HUES64 (cell line): Measurements from ENCODE around the gene CDKAL1.

Source experiments
- H3K27ac ChIP-seq: 2 replicates; pipeline ENCODE4 v1.7.0; 2013; ENCODE audit warnings: low read depth, low read length, inconsistent platforms
- H3K27me3 ChIP-seq: 2 replicates; pipeline ENCODE4 v1.6.1; 2013; ENCODE audit warnings: mild to moderate bottlenecking, low read length; ENCODE audit not compliant: insufficient read depth
- H3K36me3 ChIP-seq: 2 replicates; pipeline ENCODE4 v1.6.1; 2013; ENCODE audit warnings: mild to moderate bottlenecking, low read length; ENCODE audit not compliant: insufficient read depth
- H3K4me1 ChIP-seq: 2 replicates; pipeline ENCODE4 v1.6.1; 2013; ENCODE audit warnings: mild to moderate bottlenecking, low read length, moderate library complexity; ENCODE audit not compliant: insufficient read depth
- H3K4me3 ChIP-seq: 2 replicates; pipeline ENCODE4 v1.5.1; 2013; ENCODE audit warnings: mild to moderate bottlenecking, low read length, moderate library complexity
- H3K9ac ChIP-seq: 2 replicates; pipeline ENCODE4 v1.6.1; 2013; ENCODE audit warnings: mild to moderate bottlenecking, low read depth, low read length
- H3K9me3 ChIP-seq: 2 replicates; pipeline ENCODE4 v1.6.1; 2013; ENCODE audit warnings: low read depth, low read length; ENCODE audit not compliant: insufficient read depth
- WGBS: fragments of 150-250, 120-280 bp; methylation state at CpG from one replicate; pipeline ENCODE4 v1.1.7; 2013; ENCODE audit warnings: missing lambda C conversion rate; 5-methylcytosine and 5-hydroxymethylcytosine counted together

The CDKAL1 gene

DNA sequence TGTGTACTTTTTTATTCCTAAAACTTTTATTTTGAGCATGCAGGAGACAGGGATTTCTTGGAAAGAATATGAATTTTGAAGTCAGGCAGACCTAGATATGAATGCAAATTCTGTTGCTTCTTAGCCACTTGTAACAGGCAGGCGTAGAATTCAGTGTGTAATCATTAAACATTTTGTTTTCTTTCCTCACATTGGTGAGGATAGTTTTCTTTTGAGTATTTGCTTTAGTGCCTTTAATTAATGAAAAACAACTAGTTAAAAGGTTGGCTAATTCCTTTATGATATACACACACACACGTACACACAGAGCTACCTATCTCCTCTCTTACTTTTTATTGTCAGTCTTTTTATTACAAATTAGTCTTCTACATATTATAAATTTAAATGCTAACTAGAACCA lies 342.3 kb downstream of the CDKAL1 start:
- Histone ChIP-seq H3K9me3 (no peaks in the 10 kb centered on the region), H3K36me3 (no peaks in the 10 kb centered on the region), H3K4me1 (peaks cover 80% of the 10 kb centered on the region), H3K27me3 (no peaks in the 10 kb centered on the region), H3K9ac (no peak overlapping the region), H3K4me3 (no peak overlapping the region), H3K27ac (no peak overlapping the region)
- WGBS = 100% methylated on average over 1 of the region's 2 CpGs

DNA sequence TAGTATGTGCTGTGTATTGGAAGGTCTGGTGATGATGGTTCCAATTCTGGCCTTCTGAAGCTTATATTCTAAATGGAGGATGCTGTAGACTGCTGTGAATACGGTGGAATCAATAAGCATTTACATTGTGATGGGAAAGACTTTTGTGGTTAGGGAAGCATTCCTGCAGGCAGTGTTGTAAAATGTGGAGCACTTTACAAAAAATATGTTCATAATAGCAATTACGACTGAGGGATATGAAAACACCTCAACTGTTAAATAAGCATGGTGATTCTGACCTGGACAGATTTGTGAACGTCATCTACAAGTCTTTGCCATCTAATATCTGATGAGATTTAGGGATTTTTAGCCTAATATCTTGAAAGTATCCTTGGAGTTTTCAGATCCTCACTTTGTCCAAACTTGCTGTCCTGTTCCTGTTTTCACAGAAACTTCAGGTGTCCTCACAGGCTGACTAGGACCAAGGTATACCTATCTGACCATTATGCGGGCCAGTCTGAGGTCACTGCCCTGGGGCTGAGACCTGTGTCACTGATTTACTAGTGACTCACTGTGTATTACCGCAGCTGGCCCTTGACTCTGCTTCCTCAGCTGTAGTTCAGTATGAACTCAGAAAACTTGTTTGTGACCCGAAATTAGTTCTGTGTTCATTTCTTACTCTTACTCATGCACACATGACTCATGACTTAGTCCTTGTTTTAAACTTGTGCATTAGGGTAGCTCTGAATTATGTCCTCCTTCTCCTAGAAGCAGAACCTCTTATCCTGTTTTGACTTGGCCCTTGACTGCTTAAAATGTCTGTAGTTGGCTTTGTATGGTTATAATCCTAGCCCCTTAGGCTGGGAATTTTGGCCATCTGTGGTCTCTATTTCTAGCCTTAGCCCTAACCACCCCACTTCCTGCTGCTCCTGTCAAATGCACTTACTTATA lies 343.0 kb downstream of the CDKAL1 start:
- Histone ChIP-seq H3K9ac (no peak overlapping the region), H3K27me3 (no peaks in the 10 kb centered on the region), H3K4me3 (no peak overlapping the region), H3K36me3 (no peaks in the 10 kb centered on the region), H3K4me1 (peaks cover 79% of the 10 kb centered on the region), H3K27ac (no peak overlapping the region; the same call in 1 of the 2 replicates), H3K9me3 (no peaks in the 10 kb centered on the region)
- 82% methylated on average over 6 of the region's 6 CpGs for WGBS

DNA sequence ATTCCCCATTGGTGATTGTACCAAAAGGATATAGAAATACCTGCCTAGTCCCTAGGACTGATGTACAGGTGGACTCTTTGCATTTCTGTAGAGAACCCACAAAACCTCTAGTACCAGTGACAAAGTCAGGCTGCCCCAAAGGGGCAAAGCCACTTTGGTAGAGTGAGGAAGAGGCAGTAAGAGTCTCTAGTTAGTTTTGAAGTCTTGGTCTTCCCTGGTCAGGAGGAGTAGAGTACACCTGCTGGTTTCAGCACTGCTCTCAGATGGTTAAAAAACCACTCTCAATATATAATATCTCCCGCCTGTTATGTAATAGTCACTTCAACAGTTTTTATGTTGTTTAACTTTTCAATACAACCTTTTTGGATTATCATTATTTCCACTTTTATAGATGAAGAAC lies 344.9 kb downstream of the CDKAL1 start:
- 71% methylated on average over 1 of the region's 1 CpG for WGBS
- no peak overlapping the region for H3K27ac ChIP-seq
- H3K4me1 ChIP-seq = peaks cover 61% of the 10 kb centered on the region
- H3K9me3 ChIP-seq = no peaks in the 10 kb centered on the region
- H3K36me3 ChIP-seq = no peaks in the 10 kb centered on the region
- no peak overlapping the region for H3K4me3 ChIP-seq
- no peaks in the 10 kb centered on the region for H3K27me3 ChIP-seq
- H3K9ac ChIP-seq = no peak overlapping the region

- Histone ChIP-seq H3K9ac (no peak overlapping the region), H3K27ac (no peak overlapping the region), H3K4me1 (peaks cover 58% of the 10 kb centered on the region), H3K27me3 (no peaks in the 10 kb centered on the region), H3K4me3 (no peak overlapping the region), H3K9me3 (no peaks in the 10 kb centered on the region), H3K36me3 (no peaks in the 10 kb centered on the region)
- 43% methylated on average over 1 of the region's 1 CpG for WGBS
Observed at GRCh38 chr6:20879526-20879925, 345.3 kb downstream of the CDKAL1 start.

GRCh38 chr6:20881365-20881764 lies 347.1 kb downstream of the CDKAL1 start:
- WGBS = no CpG with 5 or more reads among the region's 1 CpG
- no peaks in the 10 kb centered on the region for H3K36me3 ChIP-seq
- no peaks in the 10 kb centered on the region for H3K27me3 ChIP-seq
- H3K9ac ChIP-seq = no peak overlapping the region
- H3K9me3 ChIP-seq = peaks cover 4% of the 10 kb centered on the region; the same call in 1 of the 2 replicates
- no peak overlapping the region for H3K4me3 ChIP-seq
- peak overlapping the region; percentile 68; the same call in 1 of the 2 replicates for H3K27ac ChIP-seq
- H3K4me1 ChIP-seq = peaks cover 46% of the 10 kb centered on the region

DNA sequence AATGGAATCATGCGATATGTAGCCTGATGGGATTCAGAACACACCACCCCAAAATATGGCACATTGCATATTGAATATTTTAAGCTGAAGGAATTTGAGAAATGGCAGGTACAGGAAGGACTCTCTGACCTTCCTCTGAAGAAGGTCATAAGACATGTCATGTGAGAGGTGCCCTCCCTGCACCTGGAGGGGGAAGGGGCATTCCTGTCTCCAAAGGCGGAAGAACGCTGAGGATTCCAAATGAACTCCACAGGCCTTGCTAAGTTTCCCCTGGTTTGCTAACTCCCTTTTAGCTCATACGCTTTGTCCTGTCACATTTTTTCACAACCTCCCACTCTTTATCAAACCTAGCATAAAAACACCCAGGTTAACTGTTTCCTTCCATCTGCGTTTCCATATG lies 347.8 kb downstream of the CDKAL1 start:
- Histone ChIP-seq H3K4me1 (peaks cover 40% of the 10 kb centered on the region), H3K27ac (peak overlapping the region; percentile 68; the same call in 1 of the 2 replicates), H3K9me3 (peaks cover 4% of the 10 kb centered on the region; the same call in 1 of the 2 replicates), H3K36me3 (no peaks in the 10 kb centered on the region), H3K27me3 (no peaks in the 10 kb centered on the region), H3K9ac (no peak overlapping the region; the same call in 1 of the 2 replicates), H3K4me3 (no peak overlapping the region)
- 78% methylated on average over 5 of the region's 5 CpGs for WGBS

- 91% methylated on average over 2 of the region's 2 CpGs for WGBS
- H3K9me3 ChIP-seq = peaks cover 4% of the 10 kb centered on the region; the same call in 1 of the 2 replicates
- H3K4me3 ChIP-seq = no peak overlapping the region
- H3K27me3 ChIP-seq = no peaks in the 10 kb centered on the region
- no peaks in the 10 kb centered on the region for H3K36me3 ChIP-seq
- H3K9ac ChIP-seq = no peak overlapping the region
- no peak overlapping the region for H3K27ac ChIP-seq
- H3K4me1 ChIP-seq = peaks cover 16% of the 10 kb centered on the region
Observed at GRCh38 chr6:20885076-20885475, 350.8 kb downstream of the CDKAL1 start.

DNA sequence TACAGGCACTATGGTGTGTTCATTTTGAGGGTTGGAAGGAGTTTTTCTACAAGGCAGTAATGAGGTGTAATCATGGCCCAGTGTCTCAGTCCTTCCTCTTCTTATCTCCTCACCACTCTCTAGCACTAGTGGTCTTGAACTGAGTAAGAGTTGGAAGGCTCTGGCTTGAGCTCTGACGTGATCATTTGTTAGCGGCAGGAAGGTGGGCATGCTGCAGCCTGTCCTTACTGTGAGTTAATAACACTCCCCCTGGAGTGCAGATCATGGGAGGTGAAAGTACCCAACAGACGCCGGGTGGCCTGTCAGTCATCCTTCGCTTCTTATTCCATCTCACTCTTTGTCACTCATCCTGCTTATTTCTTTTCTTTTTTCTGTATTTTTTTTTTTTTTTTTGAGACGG lies 356.9 kb downstream of the CDKAL1 start:
- H3K27me3 ChIP-seq = no peaks in the 10 kb centered on the region
- no peak overlapping the region for H3K9ac ChIP-seq
- H3K4me3 ChIP-seq = no peak overlapping the region
- H3K27ac ChIP-seq = no peak overlapping the region
- H3K4me1 ChIP-seq = peaks cover 9% of the 10 kb centered on the region; the same call in 1 of the 2 replicates
- 97% methylated on average over 6 of the region's 6 CpGs for WGBS
- no peaks in the 10 kb centered on the region for H3K36me3 ChIP-seq
- no peaks in the 10 kb centered on the region for H3K9me3 ChIP-seq

GRCh38 chr6:20892365-20892764 lies 358.1 kb downstream of the CDKAL1 start:
- Histone ChIP-seq H3K36me3 (no peaks in the 10 kb centered on the region), H3K27ac (no peak overlapping the region)
- 100% methylated on average over 1 of the region's 2 CpGs for WGBS

GRCh38 chr6:20893412-20893811 lies 359.2 kb downstream of the CDKAL1 start:
- Histone ChIP-seq H3K36me3 (no peaks in the 10 kb centered on the region), H3K9me3 (no peaks in the 10 kb centered on the region), H3K27ac (no peak overlapping the region), H3K9ac (no peak overlapping the region), H3K4me1 (peaks cover 9% of the 10 kb centered on the region; the same call in 1 of the 2 replicates), H3K4me3 (no peak overlapping the region), H3K27me3 (no peaks in the 10 kb centered on the region)

More at GRCh38 chr6:20892365-20892764, 358.1 kb downstream of the CDKAL1 start:
- H3K4me3 ChIP-seq = no peak overlapping the region
- no peaks in the 10 kb centered on the region for H3K27me3 ChIP-seq
- no peaks in the 10 kb centered on the region for H3K9me3 ChIP-seq
- no peak overlapping the region for H3K9ac ChIP-seq
- peaks cover 9% of the 10 kb centered on the region; the same call in 1 of the 2 replicates for H3K4me1 ChIP-seq

GRCh38 chr6:20900389-20901160 lies 366.3 kb downstream of the CDKAL1 start:
- Histone ChIP-seq H3K36me3 (no peaks in the 10 kb centered on the region), H3K27ac (no peak overlapping the region), H3K27me3 (no peaks in the 10 kb centered on the region), H3K4me1 (no peaks in the 10 kb centered on the region), H3K4me3 (no peak overlapping the region), H3K9ac (no peak overlapping the region), H3K9me3 (peaks cover 4% of the 10 kb centered on the region; the same call in 1 of the 2 replicates)
- 95% methylated on average over 7 of the region's 7 CpGs for WGBS
